ENCODE measurements around the gene APP. TPM values are rescaled to one million over a fixed set of nuclear protein-coding genes. Genes with fewer than 3 reads are reported as not detected.

The APP gene
- total and polyA plus RNA-seq, 10 of the 15 experiments (the other 5 are each of a cell fraction or from before 2014, with no cell fraction given) = 8.8 to 94.9 (median 51.0) TPM

DNA sequence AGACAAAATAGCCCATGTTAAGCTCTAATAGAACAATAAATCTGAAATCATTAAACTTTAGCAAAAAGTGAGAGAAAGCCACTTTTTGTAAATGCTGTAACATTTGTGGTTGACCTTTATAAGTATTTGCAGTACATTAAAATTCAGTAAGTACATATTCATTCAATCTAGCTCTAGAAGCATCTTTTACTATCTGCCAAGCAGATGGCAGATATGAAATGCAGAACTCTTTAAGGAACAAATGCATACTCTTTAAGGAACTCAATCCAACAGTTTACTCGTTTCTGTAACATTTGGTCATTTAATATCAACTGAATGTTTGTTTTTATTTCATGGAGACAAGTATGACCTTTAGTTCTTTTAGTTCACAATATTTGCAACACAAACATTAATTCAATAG, 150.1 kb downstream of the APP start:
- POLR2A ChIA-PET = no interaction called here
- in situ Hi-C loops (cut with MboI) = no loop called here
- CTCF ChIA-PET = no interaction called here
- Histone ChIP-seq H3K4me1 (ENCODE audit: control insufficient read depth, insufficient read depth, low read length) (no peaks in the 10 kb centered on the region), H3K4me3 (no peak overlapping the region), H3K79me2 (ENCODE audit: control insufficient read depth, insufficient read depth, low read length) (no peaks in the 10 kb centered on the region), H3K9ac (ENCODE audit: control insufficient read depth, insufficient read depth, low read length) (no peak overlapping the region), H3K27me3 (replicated peaks in 1 of 2; ENCODE audit: control insufficient read depth in 2 of 2, insufficient read depth in 2 of 2, low read length in 1 of 2) (no peaks in the 10 kb centered on the region), H3K36me3 (ENCODE audit: control insufficient read depth in 2 of 2, insufficient read depth in 2 of 2, low read length in 1 of 2) (no peaks in the 10 kb centered on the region), H3K4me2 (ENCODE audit: control insufficient read depth, insufficient read depth) (no peak overlapping the region), H3K9me3 (replicated peaks; ENCODE audit: control insufficient read depth, insufficient read depth, low read length) (no peaks in the 10 kb centered on the region), H4K20me1 (ENCODE audit: control insufficient read depth, insufficient read depth) (no peaks in the 10 kb centered on the region), H2AFZ (ENCODE audit: control insufficient read depth, low read depth, low read length) (no peak overlapping the region), H3K27ac (ENCODE audit: control insufficient read depth, insufficient read depth) (no peak overlapping the region)
- no TSS peak for BruUV-seq (replicated peaks)
- ATAC-seq = no peak
- no peak for DNase-seq (ENCODE audit: low read depth, low spot score)
- SMC1A ChIA-PET (ENCODE audit: uncharacterized antibody, unreplicated experiment) = no interaction called here
- intact Hi-C loops (cut with micrococcal nuclease; ENCODE audit: unreplicated experiment) = no loop called here
- FAIRE-seq = no peak
- RAD21 ChIA-PET (ENCODE audit: unreplicated experiment) = no interaction called here
- 0% methylated on average over 1 of the region's 1 CpG for WGBS (ENCODE audit: insufficient coverage, insufficient replicate concordance, low lambda C conversion rate, missing lambda C conversion rate)
- TF ChIP-seq REST (IDR thresholded peaks at IDR 0.05; ENCODE audit: low read depth, low read length) (no peak), HDAC6 (IDR thresholded peaks at IDR 0.05; ENCODE audit: unreplicated experiment) (no peak), STAT1 (conservative IDR thresholded peaks at IDR 0.05) (no peak), RCOR1 (conservative IDR thresholded peaks at IDR 0.05; ENCODE audit: low read depth, low read length) (no peak), POLR2AphosphoS5 (IDR thresholded peaks at IDR 0.05; ENCODE audit: low read length) (no peak), ATF3 (IDR thresholded peaks at IDR 0.05; ENCODE audit: borderline replicate concordance, extremely low read depth, low read depth, low read length) (no peak), CEBPB (IDR thresholded peaks at IDR 0.05; ENCODE audit: borderline replicate concordance in 1 of 2, low read depth in 2 of 2, low read length in 2 of 2) (no peak), SMC3 (IDR thresholded peaks at IDR 0.05; ENCODE audit: borderline replicate concordance, low read length) (no peak), EED (IDR thresholded peaks at IDR 0.05; ENCODE audit: low read depth) (no peak), BACH1 (IDR thresholded peaks at IDR 0.05; ENCODE audit: borderline replicate concordance) (no peak), SRF (IDR thresholded peaks at IDR 0.05; ENCODE audit: low read depth in 2 of 2, low read length in 2 of 2) (no peak), ZSCAN29 (IDR thresholded peaks at IDR 0.05) (no peak), PBX3 (IDR thresholded peaks at IDR 0.05; ENCODE audit: insufficient replicate concordance, low read depth, low read length) (no peak), POLR2AphosphoS2 (IDR thresholded peaks at IDR 0.05; ENCODE audit: low read depth, low read length) (no peak)
- TF ChIP-seq, protein P1, sequence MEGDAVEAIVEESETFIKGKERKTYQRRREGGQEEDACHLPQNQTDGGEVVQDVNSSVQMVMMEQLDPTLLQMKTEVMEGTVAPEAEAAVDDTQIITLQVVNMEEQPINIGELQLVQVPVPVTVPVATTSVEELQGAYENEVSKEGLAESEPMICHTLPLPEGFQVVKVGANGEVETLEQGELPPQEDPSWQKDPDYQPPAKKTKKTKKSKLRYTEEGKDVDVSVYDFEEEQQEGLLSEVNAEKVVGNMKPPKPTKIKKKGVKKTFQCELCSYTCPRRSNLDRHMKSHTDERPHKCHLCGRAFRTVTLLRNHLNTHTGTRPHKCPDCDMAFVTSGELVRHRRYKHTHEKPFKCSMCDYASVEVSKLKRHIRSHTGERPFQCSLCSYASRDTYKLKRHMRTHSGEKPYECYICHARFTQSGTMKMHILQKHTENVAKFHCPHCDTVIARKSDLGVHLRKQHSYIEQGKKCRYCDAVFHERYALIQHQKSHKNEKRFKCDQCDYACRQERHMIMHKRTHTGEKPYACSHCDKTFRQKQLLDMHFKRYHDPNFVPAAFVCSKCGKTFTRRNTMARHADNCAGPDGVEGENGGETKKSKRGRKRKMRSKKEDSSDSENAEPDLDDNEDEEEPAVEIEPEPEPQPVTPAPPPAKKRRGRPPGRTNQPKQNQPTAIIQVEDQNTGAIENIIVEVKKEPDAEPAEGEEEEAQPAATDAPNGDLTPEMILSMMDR (IDR thresholded peaks at IDR 0.05 in 2 of 3, conservative IDR thresholded peaks at IDR 0.05 in 1 of 3; ENCODE audit: control insufficient read depth in 2 of 3, extremely low read depth in 1 of 3, insufficient read depth in 1 of 3, low read depth in 3 of 3, low read length in 3 of 3) = no peak
- TF ChIP-seq, protein P2, sequence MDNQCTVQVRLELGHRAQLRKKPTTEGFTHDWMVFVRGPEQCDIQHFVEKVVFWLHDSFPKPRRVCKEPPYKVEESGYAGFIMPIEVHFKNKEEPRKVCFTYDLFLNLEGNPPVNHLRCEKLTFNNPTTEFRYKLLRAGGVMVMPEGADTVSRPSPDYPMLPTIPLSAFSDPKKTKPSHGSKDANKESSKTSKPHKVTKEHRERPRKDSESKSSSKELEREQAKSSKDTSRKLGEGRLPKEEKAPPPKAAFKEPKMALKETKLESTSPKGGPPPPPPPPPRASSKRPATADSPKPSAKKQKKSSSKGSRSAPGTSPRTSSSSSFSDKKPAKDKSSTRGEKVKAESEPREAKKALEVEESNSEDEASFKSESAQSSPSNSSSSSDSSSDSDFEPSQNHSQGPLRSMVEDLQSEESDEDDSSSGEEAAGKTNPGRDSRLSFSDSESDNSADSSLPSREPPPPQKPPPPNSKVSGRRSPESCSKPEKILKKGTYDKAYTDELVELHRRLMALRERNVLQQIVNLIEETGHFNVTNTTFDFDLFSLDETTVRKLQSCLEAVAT (IDR thresholded peaks at IDR 0.05) = no peak

Data from GM12878 (cell line).